Raji (cell line): ENCODE results near the gene TBC1D25.

Source experiments
- POLR2A ChIP-seq: IDR thresholded peaks from 2 replicates; pipeline ENCODE4 v1.6.1; 2011; ENCODE audit warnings: low read depth, low read length, control low read depth; ENCODE audit not compliant: insufficient read depth

Gene TBC1D25

DNA sequence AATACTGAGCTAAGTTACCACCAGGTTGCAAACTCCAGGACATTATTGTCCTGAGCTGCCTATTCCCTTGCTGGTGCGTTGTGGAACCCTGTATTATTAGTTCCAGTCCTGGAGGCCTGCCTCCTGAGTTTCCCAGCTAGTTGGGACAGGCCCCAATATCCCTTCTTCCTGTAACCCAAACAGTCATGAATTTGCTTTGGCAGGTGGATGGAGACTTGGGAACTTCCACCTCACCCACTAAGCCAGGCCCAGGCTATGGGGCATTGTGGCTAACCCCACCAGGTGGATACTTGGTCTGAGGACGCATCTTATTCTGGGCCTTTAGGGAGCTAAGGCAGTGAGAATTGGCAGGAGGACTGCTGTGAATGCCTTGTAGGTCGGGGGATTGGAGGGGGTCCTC, 39.7 kb downstream of the TBC1D25 start:
- TF ChIP-seq POLR2A = 0 out of 2 replicates have a peak, but pooled peaks have one; percentile 32

DNA sequence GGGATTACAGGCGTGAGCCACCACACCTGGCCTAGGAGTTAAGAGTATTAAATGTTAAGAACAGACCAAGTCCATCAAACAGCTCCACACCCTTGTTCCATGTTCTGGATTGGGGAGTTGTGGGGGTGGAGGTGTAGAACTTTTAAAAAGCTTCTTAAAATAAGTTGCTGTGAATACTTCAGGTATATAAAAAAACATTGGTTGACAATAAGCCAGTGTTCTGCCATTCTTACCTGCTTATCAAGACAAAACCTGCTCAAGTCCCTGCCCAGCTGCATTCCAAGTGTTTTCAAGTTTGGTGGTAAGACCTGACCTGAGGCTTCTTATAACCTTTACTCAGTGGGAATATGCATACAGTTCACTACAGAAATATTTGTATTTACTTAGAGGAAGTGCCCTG, 41.1 kb downstream of the TBC1D25 start:
- no peak for TF ChIP-seq POLR2A

- no peak for TF ChIP-seq POLR2A
Observed at GRCh38 chrX:48584698-48585097, 45.2 kb downstream of the TBC1D25 start.

DNA sequence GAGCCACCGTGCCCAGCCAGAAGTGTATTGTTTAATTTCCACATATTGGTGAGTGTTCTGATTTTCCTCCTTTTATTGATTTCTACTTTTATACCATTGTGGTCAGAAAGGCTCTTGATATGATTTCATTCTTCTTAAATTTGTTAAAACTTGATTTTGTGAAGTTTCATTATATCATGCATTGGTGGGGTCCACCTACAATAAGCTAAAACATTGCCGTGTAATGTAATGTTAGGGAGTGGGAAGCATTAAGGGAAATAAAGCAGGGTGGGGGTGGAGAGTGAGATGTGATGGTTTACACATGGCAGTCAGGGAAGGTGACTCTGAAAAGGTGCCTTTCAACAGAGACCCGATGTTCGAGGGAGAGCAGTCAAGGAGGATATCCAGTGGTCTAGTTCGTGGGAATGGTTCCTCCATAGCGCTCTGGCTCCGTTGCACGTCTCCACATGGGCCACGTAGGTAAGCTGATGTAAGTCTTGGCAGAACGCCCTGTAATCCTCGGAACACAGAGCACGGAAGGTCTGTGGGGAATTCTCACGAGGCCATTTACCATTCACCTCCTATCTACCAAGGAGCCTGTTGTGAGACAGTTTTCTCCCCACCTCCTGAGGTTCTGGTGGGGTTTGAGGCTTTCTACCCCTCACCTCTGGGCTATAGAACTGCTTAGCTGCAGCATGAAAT, 50.1 kb downstream of the TBC1D25 start:
- TF ChIP-seq POLR2A = no peak

- no peak for TF ChIP-seq POLR2A
Observed at GRCh38 chrX:48590203-48591103, 50.9 kb downstream of the TBC1D25 start.

DNA sequence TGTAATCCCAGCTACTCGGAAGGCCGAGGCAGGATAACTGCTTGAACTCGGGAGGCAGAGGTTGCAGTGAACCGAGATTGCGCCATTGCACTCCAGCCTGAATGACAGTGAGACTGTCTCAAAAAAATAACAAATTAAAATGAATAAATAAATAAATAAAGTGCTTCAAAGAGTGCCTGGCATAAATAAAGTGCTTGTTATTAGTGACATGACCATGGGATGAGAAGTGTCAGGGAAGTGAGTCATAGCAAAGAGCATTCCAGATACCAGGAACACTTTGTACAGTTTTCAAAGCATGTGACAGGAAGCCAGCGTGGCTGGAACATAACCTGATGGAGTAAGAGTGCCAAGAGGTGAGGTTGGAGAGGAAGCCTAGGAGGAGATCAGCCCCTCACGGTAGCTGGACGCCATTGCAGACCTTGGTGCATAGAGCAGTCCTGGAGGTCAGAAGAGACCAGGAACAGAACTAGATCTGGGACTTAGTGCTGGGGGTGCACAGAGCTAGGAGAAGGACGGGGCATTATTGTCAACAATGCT, 51.8 kb downstream of the TBC1D25 start:
- TF ChIP-seq POLR2A = no peak

- TF ChIP-seq POLR2A = no peak
Observed at GRCh38 chrX:48592971-48593370, 53.5 kb downstream of the TBC1D25 start.

- TF ChIP-seq POLR2A = no peak
Observed at GRCh38 chrX:48595929-48596328, 56.4 kb downstream of the TBC1D25 start.

GRCh38 chrX:48597353-48598264, 58.1 kb downstream of the TBC1D25 start, which contains the start of gene WDR13:
Gene WDR13, plus strand, starts transcription at chrX:48597492. Its CDS starts 505 bp downstream, at chrX:48597997.
- peak; percentile 78 for TF ChIP-seq POLR2A

DNA sequence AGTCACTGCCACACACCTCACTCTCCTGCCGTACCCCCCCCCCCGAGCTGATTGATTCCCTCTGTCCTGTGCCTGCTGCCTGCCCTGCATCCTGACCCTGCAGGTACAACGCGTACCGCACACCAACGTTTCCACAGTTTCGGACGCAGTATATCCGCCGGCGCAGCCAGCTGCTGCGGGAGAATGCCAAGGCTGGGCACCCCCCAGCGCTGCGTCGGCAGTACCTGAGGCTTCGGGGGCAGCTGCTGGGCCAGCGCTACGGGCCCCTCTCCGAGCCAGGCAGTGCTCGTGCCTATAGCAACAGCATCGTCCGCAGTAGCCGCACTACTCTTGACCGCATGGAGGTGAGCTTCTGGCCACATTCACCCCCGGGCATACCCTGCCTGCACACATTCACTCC, 59.1 kb downstream of the TBC1D25 start:
- no peak for TF ChIP-seq POLR2A

GRCh38 chrX:48599341-48599740, 59.8 kb downstream of the TBC1D25 start:
- TF ChIP-seq POLR2A = no peak

DNA sequence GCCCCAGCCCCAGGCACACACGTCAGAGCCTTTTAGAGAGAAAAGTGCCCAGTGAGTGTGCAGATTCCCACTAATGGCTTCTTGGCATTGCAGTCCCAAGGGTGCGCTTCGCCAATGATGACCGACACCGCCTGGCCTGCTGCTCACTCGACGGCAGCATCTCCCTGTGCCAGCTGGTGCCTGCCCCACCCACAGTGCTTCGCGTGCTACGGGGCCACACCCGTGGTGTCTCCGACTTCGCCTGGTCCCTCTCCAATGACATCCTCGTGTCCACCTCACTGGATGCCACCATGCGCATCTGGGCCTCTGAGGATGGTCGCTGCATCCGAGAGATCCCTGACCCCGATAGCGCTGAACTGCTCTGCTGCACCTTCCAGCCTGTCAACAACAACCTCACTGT, 60.7 kb downstream of the TBC1D25 start:
- no peak for TF ChIP-seq POLR2A

GRCh38 chrX:48601741-48602394, 62.4 kb downstream of the TBC1D25 start:
- no peak for TF ChIP-seq POLR2A

DNA sequence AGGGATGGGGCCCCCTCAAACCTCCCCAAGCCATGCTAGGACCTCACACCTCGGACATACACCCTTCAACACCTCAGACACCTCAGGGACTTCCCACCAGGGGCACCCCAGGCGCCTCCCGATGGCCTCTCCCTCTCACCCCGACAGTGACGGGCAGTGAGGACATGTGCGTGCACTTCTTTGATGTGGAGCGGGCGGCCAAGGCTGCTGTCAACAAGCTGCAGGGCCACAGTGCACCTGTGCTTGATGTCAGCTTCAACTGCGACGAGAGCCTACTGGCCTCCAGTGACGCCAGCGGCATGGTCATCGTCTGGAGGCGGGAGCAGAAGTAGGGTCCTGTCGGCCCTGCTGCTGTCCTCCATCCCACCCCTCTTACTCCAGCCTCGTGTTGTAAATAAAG, 65.2 kb downstream of the TBC1D25 start:
- TF ChIP-seq POLR2A = no peak
